HUES48 (cell line): ENCODE data around the gene ROBO2.
A peak's percentile ranks its signal among the peaks of the same experiment; 100 is the strongest.

Experiments used
- H3K27ac ChIP-seq: one replicate; pipeline ENCODE4 v1.7.0; 2013; ENCODE audit warnings: low read depth, low read length, inconsistent platforms
- H3K27me3 ChIP-seq: 2 replicates; pipeline ENCODE4 v1.6.1; 2013; ENCODE audit warnings: mild to moderate bottlenecking, low read length; ENCODE audit not compliant: control insufficient read depth, insufficient read depth
- H3K36me3 ChIP-seq: 2 replicates; pipeline ENCODE4 v1.6.1; 2013; ENCODE audit warnings: low read length; ENCODE audit not compliant: control insufficient read depth, insufficient read depth
- H3K4me1 ChIP-seq: 2 replicates; pipeline ENCODE4 v1.6.1; 2013; ENCODE audit warnings: mild to moderate bottlenecking, low read length; ENCODE audit not compliant: control insufficient read depth, insufficient read depth
- H3K4me3 ChIP-seq: 2 replicates; pipeline ENCODE4 v1.5.1; 2013; ENCODE audit warnings: mild to moderate bottlenecking, low read depth, low read length
- H3K9ac ChIP-seq: 2 replicates; pipeline ENCODE4 v1.6.1; 2013; ENCODE audit warnings: mild to moderate bottlenecking, low read depth, low read length, moderate library complexity
- H3K9me3 ChIP-seq: 2 replicates; pipeline ENCODE4 v1.6.1; 2013; ENCODE audit warnings: low read length; ENCODE audit not compliant: control insufficient read depth, insufficient read depth

ROBO2 gene

GRCh38 chr3:77150759-77151158, 110.9 kb downstream of the ROBO2 start:
- Histone ChIP-seq H3K9me3 (no peaks in the 10 kb centered on the region), H3K4me1 (peaks cover 28% of the 10 kb centered on the region), H3K27me3 (no peaks in the 10 kb centered on the region), H3K27ac (no peak overlapping the region), H3K36me3 (no peaks in the 10 kb centered on the region), H3K4me3 (no peak overlapping the region), H3K9ac (no peak overlapping the region)

GRCh38 chr3:77158730-77159581, 119.1 kb downstream of the ROBO2 start:
- Histone ChIP-seq H3K9me3 (no peaks in the 10 kb centered on the region), H3K4me3 (no peak overlapping the region), H3K36me3 (no peaks in the 10 kb centered on the region), H3K27me3 (no peaks in the 10 kb centered on the region), H3K4me1 (no peaks in the 10 kb centered on the region), H3K9ac (no peak overlapping the region), H3K27ac (no peak overlapping the region)

GRCh38 chr3:77160931-77161497, 121.1 kb downstream of the ROBO2 start:
- no peak overlapping the region for H3K9ac ChIP-seq
- H3K27me3 ChIP-seq = no peaks in the 10 kb centered on the region
- no peak overlapping the region for H3K27ac ChIP-seq
- H3K4me1 ChIP-seq = no peaks in the 10 kb centered on the region
- H3K36me3 ChIP-seq = no peaks in the 10 kb centered on the region
- H3K4me3 ChIP-seq = no peak overlapping the region
- no peaks in the 10 kb centered on the region for H3K9me3 ChIP-seq

GRCh38 chr3:77169823-77170222, 129.9 kb downstream of the ROBO2 start:
- Histone ChIP-seq H3K9me3 (no peaks in the 10 kb centered on the region), H3K27me3 (no peaks in the 10 kb centered on the region), H3K9ac (no peak overlapping the region), H3K27ac (no peak overlapping the region), H3K4me3 (no peak overlapping the region), H3K36me3 (no peaks in the 10 kb centered on the region), H3K4me1 (peaks cover 14% of the 10 kb centered on the region)

GRCh38 chr3:77171026-77171425, 131.1 kb downstream of the ROBO2 start:
- Histone ChIP-seq H3K9ac (no peak overlapping the region), H3K9me3 (no peaks in the 10 kb centered on the region), H3K4me1 (peaks cover 14% of the 10 kb centered on the region), H3K36me3 (no peaks in the 10 kb centered on the region), H3K27me3 (no peaks in the 10 kb centered on the region), H3K4me3 (no peak overlapping the region), H3K27ac (no peak overlapping the region)

GRCh38 chr3:77179762-77180161, 139.9 kb downstream of the ROBO2 start:
- Histone ChIP-seq H3K27me3 (no peaks in the 10 kb centered on the region), H3K36me3 (no peaks in the 10 kb centered on the region), H3K4me3 (no peak overlapping the region), H3K4me1 (no peaks in the 10 kb centered on the region), H3K9ac (no peak overlapping the region), H3K9me3 (no peaks in the 10 kb centered on the region), H3K27ac (no peak overlapping the region)

GRCh38 chr3:77182341-77182740, 142.4 kb downstream of the ROBO2 start:
- no peak overlapping the region for H3K9ac ChIP-seq
- peaks cover 13% of the 10 kb centered on the region for H3K4me1 ChIP-seq
- no peaks in the 10 kb centered on the region for H3K36me3 ChIP-seq
- H3K9me3 ChIP-seq = no peaks in the 10 kb centered on the region
- H3K27me3 ChIP-seq = no peaks in the 10 kb centered on the region
- no peak overlapping the region for H3K4me3 ChIP-seq
- H3K27ac ChIP-seq = no peak overlapping the region

GRCh38 chr3:77186319-77186718, 146.4 kb downstream of the ROBO2 start:
- peaks cover 13% of the 10 kb centered on the region for H3K4me1 ChIP-seq
- peak overlapping the region; percentile 18 for H3K27ac ChIP-seq

GRCh38 chr3:77186728-77187127, 146.8 kb downstream of the ROBO2 start:
- H3K27ac ChIP-seq = peak overlapping the region; percentile 18
- no peaks in the 10 kb centered on the region for H3K27me3 ChIP-seq
- H3K4me1 ChIP-seq = peaks cover 13% of the 10 kb centered on the region
- no peak overlapping the region for H3K4me3 ChIP-seq
- H3K9ac ChIP-seq = no peak overlapping the region
- H3K9me3 ChIP-seq = no peaks in the 10 kb centered on the region
- H3K36me3 ChIP-seq = no peaks in the 10 kb centered on the region

More at GRCh38 chr3:77186319-77186718, 146.4 kb downstream of the ROBO2 start:
- H3K36me3 ChIP-seq = no peaks in the 10 kb centered on the region
- no peak overlapping the region for H3K9ac ChIP-seq
- H3K4me3 ChIP-seq = no peak overlapping the region
- H3K9me3 ChIP-seq = no peaks in the 10 kb centered on the region
- H3K27me3 ChIP-seq = no peaks in the 10 kb centered on the region

GRCh38 chr3:77188210-77188609, 148.3 kb downstream of the ROBO2 start:
- Histone ChIP-seq H3K9ac (no peak overlapping the region), H3K4me3 (no peak overlapping the region), H3K9me3 (no peaks in the 10 kb centered on the region), H3K4me1 (peaks cover 13% of the 10 kb centered on the region), H3K27me3 (no peaks in the 10 kb centered on the region), H3K36me3 (no peaks in the 10 kb centered on the region), H3K27ac (no peak overlapping the region)

- H3K4me1 ChIP-seq = peaks cover 13% of the 10 kb centered on the region
- H3K27ac ChIP-seq = no peak overlapping the region
- no peaks in the 10 kb centered on the region for H3K27me3 ChIP-seq
- H3K9ac ChIP-seq = no peak overlapping the region
- no peaks in the 10 kb centered on the region for H3K36me3 ChIP-seq
- no peaks in the 10 kb centered on the region for H3K9me3 ChIP-seq
- H3K4me3 ChIP-seq = no peak overlapping the region
Measured at GRCh38 chr3:77189258-77189657, 149.4 kb downstream of the ROBO2 start.
